ENCODE measurements around the gene DAB1. TPM values are rescaled to one million over a fixed set of nuclear protein-coding genes. Genes with fewer than 3 reads are reported as not detected.

DAB1 gene
- total RNA-seq, 1 donor: 0.45 TPM

DNA sequence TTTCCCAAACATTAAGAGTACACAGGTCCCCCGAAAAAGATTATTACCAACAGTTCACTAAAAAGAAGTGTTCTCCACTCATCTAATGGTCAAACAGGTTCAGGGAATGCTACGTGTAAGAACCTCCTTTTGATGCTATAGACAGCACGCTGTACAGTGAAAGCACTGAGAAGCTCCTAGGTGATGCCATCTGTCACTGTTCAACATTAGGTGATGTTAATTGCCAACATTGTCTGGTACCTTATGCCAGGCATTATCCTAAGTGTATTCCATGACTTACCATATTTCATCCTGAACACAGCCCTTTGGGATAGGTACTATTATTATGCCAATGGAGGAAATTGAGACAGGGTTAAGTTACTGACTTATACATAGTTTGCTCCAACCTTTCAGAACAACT is 82.1 kb downstream of the DAB1 start:
- no peak for DNase-seq (ENCODE audit: low read depth)
- H3K4me3 ChIP-seq (ENCODE audit: low read depth, low read length): no peak overlapping the region
- TF ChIP-seq, protein P1, sequence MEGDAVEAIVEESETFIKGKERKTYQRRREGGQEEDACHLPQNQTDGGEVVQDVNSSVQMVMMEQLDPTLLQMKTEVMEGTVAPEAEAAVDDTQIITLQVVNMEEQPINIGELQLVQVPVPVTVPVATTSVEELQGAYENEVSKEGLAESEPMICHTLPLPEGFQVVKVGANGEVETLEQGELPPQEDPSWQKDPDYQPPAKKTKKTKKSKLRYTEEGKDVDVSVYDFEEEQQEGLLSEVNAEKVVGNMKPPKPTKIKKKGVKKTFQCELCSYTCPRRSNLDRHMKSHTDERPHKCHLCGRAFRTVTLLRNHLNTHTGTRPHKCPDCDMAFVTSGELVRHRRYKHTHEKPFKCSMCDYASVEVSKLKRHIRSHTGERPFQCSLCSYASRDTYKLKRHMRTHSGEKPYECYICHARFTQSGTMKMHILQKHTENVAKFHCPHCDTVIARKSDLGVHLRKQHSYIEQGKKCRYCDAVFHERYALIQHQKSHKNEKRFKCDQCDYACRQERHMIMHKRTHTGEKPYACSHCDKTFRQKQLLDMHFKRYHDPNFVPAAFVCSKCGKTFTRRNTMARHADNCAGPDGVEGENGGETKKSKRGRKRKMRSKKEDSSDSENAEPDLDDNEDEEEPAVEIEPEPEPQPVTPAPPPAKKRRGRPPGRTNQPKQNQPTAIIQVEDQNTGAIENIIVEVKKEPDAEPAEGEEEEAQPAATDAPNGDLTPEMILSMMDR (IDR thresholded peaks at IDR 0.05; ENCODE audit: insufficient read depth, low read length): no peak

DNA sequence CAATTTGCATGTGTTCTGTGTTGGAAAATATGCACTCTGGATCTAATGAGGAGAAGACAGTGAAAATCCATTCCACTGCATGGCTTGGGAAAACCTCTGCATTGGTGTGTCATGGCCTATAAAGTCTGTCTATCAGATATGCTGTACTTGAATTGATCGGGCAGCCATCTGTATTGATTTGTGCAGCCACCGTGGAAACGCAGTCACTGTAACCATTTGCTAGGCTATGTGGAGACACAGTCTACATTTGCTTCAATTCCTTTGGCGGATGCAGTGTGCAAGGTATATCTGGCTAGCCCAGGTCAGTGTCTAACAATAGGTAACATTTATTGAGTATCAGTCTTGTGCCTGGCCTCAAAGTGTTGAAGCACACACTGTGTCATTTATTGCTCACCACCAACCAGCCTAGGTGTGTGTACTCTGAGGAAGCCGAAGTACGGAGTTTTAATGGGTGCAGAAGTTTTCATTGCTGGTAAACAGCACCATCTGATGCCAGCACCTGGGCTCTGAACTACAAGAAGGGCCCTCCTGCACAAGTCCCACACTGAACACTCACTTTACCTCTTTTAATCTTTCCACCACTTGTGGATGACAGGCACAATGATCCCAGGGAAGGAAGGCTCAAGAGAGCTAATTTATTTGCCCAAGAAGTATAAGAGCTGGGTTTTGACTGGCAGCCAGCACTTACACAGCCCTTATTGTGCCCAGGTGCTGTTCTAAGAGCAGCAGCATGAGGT is 83.4 kb downstream of the DAB1 start:
- TF ChIP-seq, protein P1 (IDR thresholded peaks at IDR 0.05; ENCODE audit: insufficient read depth, low read length): no peak
- DNase-seq (ENCODE audit: low read depth): no peak
- no peak overlapping the region for H3K4me3 ChIP-seq (ENCODE audit: low read depth, low read length)

DNA sequence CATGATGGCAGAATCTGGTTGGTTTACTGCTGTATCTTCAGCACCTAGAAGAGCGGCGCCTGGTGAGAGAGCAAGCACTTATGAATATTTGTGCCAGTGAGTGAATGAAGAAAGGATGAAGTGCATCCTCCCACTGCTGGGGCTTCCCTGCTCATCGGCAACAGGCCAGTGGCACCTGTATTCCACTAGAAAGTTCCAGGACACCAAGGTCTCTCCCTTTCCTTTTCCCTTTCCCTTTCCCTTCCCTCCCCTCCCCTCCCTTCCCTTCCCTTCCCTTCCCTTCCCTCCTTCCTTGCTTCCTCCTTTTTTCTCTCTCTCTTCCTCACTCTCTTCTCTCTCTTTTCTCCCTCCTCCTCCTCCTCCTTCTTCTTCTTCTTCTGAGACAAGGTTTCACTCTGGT is 86.2 kb downstream of the DAB1 start:
- TF ChIP-seq, protein P1 (IDR thresholded peaks at IDR 0.05; ENCODE audit: insufficient read depth, low read length): no peak
- H3K4me3 ChIP-seq (ENCODE audit: low read depth, low read length): no peak overlapping the region
- DNase-seq (ENCODE audit: low read depth): no peak

DNA sequence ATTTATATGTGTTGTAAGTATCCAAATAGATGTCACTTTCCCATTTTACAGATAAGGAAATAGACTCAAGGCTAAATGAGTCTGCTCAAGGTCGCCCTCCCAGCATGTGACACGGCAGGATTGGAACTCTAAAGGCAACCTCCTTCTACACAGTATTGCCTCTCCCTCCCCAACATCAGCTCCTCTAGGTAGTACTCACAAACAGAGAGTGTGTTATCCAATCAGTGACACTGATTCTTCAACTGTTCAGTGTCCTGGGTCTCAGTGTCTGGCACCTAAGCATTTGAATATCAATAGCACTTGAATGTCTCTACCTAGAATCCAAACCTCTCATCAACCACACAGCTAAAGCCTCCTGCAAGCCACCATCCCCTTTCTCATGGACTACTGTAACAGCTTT is 87.1 kb downstream of the DAB1 start:
- TF ChIP-seq, protein P1 (IDR thresholded peaks at IDR 0.05; ENCODE audit: insufficient read depth, low read length): no peak
- no peak overlapping the region for H3K4me3 ChIP-seq (ENCODE audit: low read depth, low read length)
- no peak for DNase-seq (ENCODE audit: low read depth)

DNA sequence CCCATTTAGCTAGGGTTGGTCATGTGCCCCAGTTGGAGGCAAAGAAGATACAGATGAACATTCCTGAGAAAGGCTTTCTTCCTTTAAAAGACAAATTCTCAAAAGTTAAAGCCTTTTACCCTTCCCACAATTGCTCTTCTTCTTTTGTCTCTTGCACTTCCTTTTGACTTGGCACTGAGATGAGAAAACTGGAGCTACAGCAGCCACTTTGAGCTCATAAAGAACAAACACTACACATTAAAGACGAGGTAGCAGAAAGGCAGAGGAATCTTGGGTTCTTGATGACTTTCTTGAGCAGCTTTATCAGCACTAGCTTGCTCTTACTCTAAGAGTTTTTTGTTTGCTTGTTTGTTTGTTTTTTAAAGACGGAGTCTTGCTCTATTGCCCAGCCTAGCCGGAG is 92.2 kb downstream of the DAB1 start:
- TF ChIP-seq, protein P1 (IDR thresholded peaks at IDR 0.05; ENCODE audit: insufficient read depth, low read length): no peak
- no peak overlapping the region for H3K4me3 ChIP-seq (ENCODE audit: low read depth, low read length)
- DNase-seq (ENCODE audit: low read depth): no peak

DNA sequence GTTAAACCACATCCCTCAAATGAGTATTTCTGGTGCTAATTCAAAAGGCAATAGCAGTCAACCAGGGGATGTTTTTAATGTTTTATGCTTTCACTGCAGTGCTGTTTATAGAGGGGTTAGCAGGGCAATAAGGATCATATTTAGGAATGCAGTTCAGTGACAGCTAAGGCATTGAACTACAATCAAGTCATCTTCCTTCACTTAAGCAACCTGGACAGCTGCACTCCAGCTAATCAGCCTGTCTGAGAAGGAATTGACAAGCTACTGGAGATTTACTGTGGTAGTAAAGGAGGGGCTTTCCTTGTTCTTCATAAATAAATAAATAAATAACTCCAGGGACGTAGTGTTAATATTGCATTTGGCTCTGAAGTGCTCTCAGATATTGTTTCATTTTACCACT is 93.9 kb downstream of the DAB1 start:
- TF ChIP-seq, protein P1 (IDR thresholded peaks at IDR 0.05; ENCODE audit: insufficient read depth, low read length): no peak
- H3K4me3 ChIP-seq (ENCODE audit: low read depth, low read length): no peak overlapping the region
- no peak for DNase-seq (ENCODE audit: low read depth)

Measured in fibroblast of the aortic adventitia (primary cell).